Measurements from ENCODE around the gene YEATS4.
A peak's percentile ranks its signal among the peaks of the same experiment; 100 is the strongest.

Gene YEATS4

DNA sequence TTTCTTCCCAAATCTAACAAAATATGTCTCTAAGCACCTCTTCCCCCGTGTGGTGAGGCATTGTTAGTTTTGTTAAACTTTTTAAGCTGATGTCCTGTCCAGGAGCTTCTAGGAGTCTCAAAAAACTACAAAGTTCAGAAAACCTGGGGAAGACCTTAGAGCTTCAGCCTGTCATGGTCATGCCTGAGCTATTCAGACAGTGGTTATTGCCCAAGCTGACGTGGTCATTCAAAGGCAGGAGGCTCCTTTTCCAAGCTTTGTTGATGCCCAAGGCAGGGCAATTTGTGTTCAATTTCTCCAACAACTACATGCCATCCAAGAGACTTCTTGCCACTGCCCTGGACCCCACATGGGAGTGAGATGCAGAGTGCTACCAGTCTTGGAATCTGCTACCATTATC, 17.1 kb upstream of the YEATS4 start:
- DNase-seq = no peak

DNA sequence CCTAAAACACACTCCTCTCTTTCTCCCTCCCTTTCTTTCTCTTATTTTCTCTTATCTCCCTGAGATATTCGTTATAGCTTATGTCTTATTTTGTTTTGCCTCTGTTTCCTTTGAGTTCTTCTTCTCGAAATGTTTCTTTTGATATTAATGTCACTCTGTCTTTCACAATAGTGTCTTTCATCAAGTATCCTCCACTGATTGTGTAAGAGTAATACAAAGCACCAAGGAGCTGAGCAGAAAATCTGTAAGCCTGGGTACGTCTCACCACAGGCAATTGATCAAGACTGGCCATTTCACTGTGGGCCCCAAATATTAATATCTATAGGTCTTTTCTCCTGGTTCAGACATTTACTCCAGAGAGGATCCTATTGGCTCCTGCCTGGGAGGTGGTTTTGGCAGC, 16.2 kb upstream of the YEATS4 start:
- DNase-seq = no peak

DNA sequence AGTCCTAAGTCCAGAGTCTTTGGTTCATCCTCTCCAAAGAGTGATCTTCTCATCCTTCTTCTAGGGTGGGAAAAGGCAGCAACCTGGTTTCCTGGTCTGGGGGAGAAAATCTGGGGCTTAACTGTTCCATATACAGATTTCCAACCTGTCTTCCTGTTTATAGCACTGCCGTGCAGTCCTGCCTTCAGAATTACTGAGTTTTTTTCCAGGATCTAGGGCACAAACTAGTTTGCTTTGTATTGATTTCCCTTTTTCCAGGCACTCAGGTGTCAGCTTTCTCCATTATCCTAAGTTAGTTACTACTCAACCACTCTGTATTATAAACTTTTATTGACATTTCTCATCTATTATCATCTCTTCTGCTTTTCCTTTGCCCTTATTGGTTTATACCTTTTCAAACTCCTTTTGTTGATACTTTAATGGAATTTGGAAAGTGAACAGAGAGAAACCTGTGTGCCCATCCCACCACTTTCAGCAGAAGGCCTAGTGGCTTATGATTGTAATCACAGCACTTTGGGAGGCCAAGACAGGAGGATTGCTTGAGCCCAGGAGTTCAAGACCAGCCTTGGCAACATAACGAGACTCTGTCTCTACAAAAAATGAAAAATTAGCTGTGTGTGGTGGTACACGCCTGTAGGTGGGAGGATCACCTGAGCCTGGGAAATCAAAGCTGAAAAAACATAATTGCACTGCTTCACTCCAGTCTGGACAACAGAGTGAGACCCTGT, 15.5 kb upstream of the YEATS4 start:
- DNase-seq = no peak

DNA sequence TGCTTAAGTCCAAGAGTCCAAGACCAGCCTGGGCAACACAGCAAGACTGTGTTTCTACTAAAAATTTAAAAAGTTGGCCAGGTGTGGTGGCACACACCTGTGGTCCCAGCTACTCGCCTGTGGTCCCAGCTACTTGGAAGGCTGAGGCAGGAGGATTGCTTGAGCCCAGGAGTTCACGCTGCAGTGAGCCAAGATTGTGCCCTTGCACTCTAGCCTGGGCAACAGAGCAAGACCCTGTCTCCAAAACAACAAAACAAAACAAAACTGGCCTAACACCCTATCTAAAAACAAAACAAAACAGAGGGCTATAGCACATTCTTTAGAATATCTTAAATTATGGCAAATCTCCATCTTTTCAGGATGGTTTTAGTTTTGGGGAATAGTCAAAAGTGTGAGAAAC, 14.5 kb upstream of the YEATS4 start:
- DNase-seq = no peak

- no peak for DNase-seq
These were observed 13.8 kb upstream of the YEATS4 start for GRCh38 chr12:69345742-69346141.

- no peak for DNase-seq
These were observed 11.2 kb upstream of the YEATS4 start, which contains the start of gene LYZ for GRCh38 chr12:69348162-69348938. Gene LYZ (plus strand): TSS chr12:69348381. CDS start chr12:69348409, 28 bp downstream.

- no peak for DNase-seq
These were observed 9.4 kb upstream of the YEATS4 start for GRCh38 chr12:69350002-69350626.

DNA sequence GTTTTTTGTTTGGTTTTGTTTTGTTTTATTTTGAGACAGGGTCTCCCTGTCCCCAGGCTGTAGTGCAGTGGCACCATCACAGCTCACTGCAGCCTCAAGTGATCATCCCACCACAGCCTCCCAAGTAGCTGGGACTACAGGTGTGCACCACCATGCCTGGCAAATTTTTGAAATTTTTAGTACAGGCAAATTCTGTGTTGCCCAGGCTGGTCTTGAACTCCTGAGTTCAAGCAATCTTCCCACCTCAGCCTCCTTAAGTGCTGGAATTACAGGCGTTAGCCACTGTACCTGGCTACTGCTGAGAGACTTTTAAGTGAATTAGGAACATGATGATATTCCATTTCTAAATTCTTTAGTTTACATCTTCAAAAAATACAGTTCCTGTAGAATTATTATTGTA, 8.8 kb upstream of the YEATS4 start:
- no peak for DNase-seq

GRCh38 chr12:69351462-69352236, 7.9 kb upstream of the YEATS4 start:
- DNase-seq = no peak

- no peak for DNase-seq
These were observed 6.6 kb upstream of the YEATS4 start for GRCh38 chr12:69352904-69353303.

GRCh38 chr12:69354172-69354555, 5.4 kb upstream of the YEATS4 start:
- no peak for DNase-seq

DNA sequence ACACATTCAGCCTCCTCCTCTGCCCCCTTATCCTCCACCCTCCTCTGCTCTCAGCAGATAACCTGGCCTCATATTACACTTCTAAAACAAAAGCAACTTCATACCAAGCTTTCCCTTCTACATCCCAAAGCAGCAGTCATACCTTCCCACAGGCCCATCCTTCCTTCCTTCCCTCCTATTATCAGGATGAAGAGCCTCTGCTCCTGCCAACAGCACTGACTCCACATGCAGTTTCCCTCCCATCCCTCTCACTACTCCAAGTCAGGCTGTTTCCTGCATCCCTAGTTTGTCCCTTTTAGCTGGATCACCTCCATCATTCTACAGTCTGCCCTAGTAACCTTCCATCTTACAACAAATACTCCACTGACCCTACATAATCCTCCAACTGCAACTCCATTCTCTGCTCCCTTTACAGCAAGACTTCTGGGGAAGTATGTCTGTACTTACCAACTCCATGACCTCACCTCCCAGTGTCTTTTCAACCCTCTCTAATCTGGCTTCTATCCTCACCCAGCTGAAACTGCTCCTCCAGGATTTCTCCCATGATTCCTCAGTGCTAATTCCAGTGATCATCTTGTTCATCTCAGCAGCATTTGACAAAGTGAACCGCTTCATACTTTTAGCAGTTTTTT, 4.9 kb upstream of the YEATS4 start:
- DNase-seq = no peak

DNA sequence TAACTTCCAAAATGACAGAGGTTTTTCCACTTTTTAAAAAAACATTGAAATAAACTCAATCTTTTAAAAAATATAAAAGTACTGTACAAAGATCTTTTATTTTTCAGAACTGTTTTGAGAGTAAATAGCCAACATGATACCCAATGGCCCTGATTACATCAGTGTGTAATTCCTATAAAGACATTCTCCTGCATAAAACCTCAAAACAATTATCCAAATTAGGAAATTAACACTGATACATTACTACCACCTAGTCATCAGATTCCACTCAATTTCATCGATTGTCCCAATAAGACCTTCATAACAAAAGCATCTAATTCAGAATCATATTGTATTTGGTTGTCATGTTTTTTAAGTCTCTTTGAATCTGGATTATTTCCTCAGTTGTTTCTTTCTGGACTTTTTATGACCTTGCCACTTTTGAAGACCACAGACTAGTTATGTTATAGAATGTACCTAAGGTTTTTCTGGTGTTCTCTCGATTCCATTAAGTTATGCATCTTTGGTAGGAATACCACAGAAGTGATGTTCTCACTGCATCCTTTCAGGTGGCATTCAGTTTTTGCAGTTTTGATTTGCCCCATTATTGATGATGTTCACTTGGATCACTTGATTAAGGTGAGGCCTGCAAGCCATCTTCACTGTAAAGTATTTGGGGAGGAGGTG, 4.0 kb upstream of the YEATS4 start:
- DNase-seq = no peak

GRCh38 chr12:69360348-69360672, 767 bp downstream of the YEATS4 start:
- no peak for DNase-seq

- no peak for DNase-seq
These were observed 7.3 kb downstream of the YEATS4 start for GRCh38 chr12:69366796-69367195.

GRCh38 chr12:69368171-69368570, 8.6 kb downstream of the YEATS4 start:
- no peak for DNase-seq

GRCh38 chr12:69383074-69383473, 23.5 kb downstream of the YEATS4 start:
- no peak for DNase-seq

DNA sequence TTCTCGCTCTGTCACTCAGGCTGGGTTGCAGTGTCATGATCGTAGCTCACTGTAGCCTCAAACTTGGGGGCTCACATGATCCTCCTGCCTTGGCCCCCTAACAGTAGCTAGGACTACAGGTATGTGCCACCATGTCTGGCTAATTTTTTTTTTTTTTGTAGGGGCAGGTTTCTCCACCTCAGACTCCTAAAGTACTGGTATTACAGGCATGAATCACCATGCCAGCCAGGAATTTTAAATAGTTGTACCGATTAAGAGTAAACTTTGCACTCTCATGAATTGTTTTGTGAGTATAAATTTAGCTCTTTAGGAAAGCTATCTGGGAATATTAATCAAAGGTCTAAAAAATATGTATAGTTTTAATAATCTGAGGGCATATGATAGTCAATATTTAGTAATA, 25.5 kb downstream of the YEATS4 start:
- DNase-seq = no peak

GRCh38 chr12:69386921-69387320, 27.4 kb downstream of the YEATS4 start:
- DNase-seq = no peak

GRCh38 chr12:69388371-69388770, 28.8 kb downstream of the YEATS4 start:
- peak; percentile 65 for DNase-seq

GRCh38 chr12:69389831-69390230, 30.3 kb downstream of the YEATS4 start:
- DNase-seq = peak; percentile 85
